ENCODE measurements around the gene TGM5.
A peak's percentile ranks its signal among the peaks of the same experiment; 100 is the strongest.
"Not testable (repeated sequence)": the region's sequence is repeated elsewhere in the genome, so short reads cannot be mapped to it uniquely, and the experiment has no call there.

TGM5 gene

GRCh38 chr15:43266834-43267233 is at the start of gene TGM5:
Gene TGM5 (minus strand): TSS chr15:43266928. CDS start chr15:43266849, 79 bp downstream.
- no peak for DNase-seq (ENCODE audit: low read depth, low spot score)

GRCh38 chr15:43314171-43314570 is 47.4 kb upstream of the TGM5 start:
- no peak for DNase-seq (ENCODE audit: low read depth, low spot score)

- no peak for DNase-seq (ENCODE audit: low read depth, low spot score)
Observed at GRCh38 chr15:43312378-43312777, 45.6 kb upstream of the TGM5 start.

GRCh38 chr15:43302205-43302817 is 35.6 kb upstream of the TGM5 start, which contains the start of gene TGM7:
Gene TGM7 (minus strand): TSS chr15:43302255.
- DNase-seq (ENCODE audit: low read depth, low spot score) = no peak

- no peak for DNase-seq (ENCODE audit: low read depth, low spot score)
Observed at GRCh38 chr15:43299884-43300283, 33.2 kb upstream of the TGM5 start.

- DNase-seq (ENCODE audit: low read depth, low spot score) = no peak
Observed at GRCh38 chr15:43299411-43299810, 32.7 kb upstream of the TGM5 start.

GRCh38 chr15:43294091-43294706 is 27.5 kb upstream of the TGM5 start:
- no peak for DNase-seq (ENCODE audit: low read depth, low spot score)

GRCh38 chr15:43293432-43293831 is 26.7 kb upstream of the TGM5 start:
- no peak for DNase-seq (ENCODE audit: low read depth, low spot score)

- no peak for DNase-seq (ENCODE audit: low read depth, low spot score)
Observed at GRCh38 chr15:43292375-43293078, 25.8 kb upstream of the TGM5 start.

- not testable (repeated sequence) for DNase-seq (ENCODE audit: low read depth, low spot score)
Observed at GRCh38 chr15:43289656-43290055, 22.9 kb upstream of the TGM5 start.

- no peak for DNase-seq (ENCODE audit: low read depth, low spot score)
Observed at GRCh38 chr15:43287254-43287653, 20.5 kb upstream of the TGM5 start.

GRCh38 chr15:43286074-43286473 is 19.3 kb upstream of the TGM5 start:
- no peak for DNase-seq (ENCODE audit: low read depth, low spot score)

- DNase-seq (ENCODE audit: low read depth, low spot score) = peak; percentile 39
Observed at GRCh38 chr15:43285609-43286037, 18.9 kb upstream of the TGM5 start.

- DNase-seq (ENCODE audit: low read depth, low spot score) = no peak
Observed at GRCh38 chr15:43283526-43283925, 16.8 kb upstream of the TGM5 start.

- DNase-seq (ENCODE audit: low read depth, low spot score) = no peak
Observed at GRCh38 chr15:43281926-43282602, 15.3 kb upstream of the TGM5 start.

GRCh38 chr15:43280996-43281395 is 14.3 kb upstream of the TGM5 start:
- no peak for DNase-seq (ENCODE audit: low read depth, low spot score)

GRCh38 chr15:43279496-43279895 is 12.8 kb upstream of the TGM5 start:
- no peak for DNase-seq (ENCODE audit: low read depth, low spot score)

- no peak for DNase-seq (ENCODE audit: low read depth, low spot score)
Observed at GRCh38 chr15:43278869-43279268, 12.1 kb upstream of the TGM5 start.

- DNase-seq (ENCODE audit: low read depth, low spot score) = no peak
Observed at GRCh38 chr15:43277901-43278300, 11.2 kb upstream of the TGM5 start.

GRCh38 chr15:43277231-43277823 is 10.6 kb upstream of the TGM5 start:
- no peak for DNase-seq (ENCODE audit: low read depth, low spot score)

GRCh38 chr15:43276563-43277200 is 10.0 kb upstream of the TGM5 start:
- no peak for DNase-seq (ENCODE audit: low read depth, low spot score)
